ENCODE results near the gene ANKRD63.

The ANKRD63 gene

DNA sequence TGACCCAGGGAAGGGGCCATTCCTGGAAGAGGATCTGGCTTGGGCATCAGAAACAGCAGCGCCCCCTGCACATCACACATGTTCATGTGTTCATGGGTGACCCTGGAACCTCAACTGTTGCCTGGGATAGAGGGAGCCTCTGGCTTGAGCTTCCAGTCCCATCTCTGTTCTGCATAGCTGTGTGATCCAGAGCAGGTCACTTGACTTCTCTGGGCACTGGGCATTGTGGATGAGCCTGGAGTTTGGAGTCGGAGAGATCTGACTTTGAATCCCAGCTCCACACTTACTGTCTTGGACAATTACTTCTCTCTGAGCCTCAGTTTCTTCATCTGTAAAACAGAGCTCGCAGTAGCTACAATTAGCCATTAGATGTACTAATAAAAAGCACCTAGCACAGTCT, 28.4 kb downstream of the ANKRD63 start:
- DNase-seq, result no peak

DNA sequence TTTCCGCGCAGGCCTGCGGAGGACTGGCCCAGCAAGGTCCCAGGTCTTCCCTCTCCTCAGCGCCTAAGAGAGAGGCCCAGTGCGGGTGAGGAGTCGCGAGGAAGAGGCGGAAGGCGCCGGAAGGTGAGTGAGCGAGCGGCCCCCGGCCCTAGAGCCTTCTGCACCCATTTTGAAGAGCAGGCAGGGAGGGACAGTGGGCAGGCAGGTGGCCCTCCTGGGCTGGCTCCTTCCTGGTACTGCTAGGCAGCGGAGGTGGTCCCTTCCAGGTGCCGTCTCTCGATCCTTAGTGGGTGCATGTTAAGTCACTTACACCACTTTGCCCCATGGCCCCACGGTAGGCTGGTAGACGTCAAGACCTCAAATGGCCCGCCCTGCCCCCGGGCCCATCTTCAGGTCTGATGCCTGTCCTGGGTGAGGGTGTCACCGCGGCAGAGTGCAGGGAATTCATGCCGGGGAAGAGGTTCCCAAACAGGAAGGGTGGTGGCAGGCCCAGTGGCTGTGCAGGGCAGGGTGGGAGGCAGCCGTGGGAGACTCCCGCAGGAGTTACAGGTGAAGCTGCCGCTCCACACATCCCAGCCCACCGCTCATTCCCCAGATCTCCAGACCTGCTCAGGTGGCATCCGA, 29.6 kb downstream of the ANKRD63 start:
- no peak for DNase-seq

DNA sequence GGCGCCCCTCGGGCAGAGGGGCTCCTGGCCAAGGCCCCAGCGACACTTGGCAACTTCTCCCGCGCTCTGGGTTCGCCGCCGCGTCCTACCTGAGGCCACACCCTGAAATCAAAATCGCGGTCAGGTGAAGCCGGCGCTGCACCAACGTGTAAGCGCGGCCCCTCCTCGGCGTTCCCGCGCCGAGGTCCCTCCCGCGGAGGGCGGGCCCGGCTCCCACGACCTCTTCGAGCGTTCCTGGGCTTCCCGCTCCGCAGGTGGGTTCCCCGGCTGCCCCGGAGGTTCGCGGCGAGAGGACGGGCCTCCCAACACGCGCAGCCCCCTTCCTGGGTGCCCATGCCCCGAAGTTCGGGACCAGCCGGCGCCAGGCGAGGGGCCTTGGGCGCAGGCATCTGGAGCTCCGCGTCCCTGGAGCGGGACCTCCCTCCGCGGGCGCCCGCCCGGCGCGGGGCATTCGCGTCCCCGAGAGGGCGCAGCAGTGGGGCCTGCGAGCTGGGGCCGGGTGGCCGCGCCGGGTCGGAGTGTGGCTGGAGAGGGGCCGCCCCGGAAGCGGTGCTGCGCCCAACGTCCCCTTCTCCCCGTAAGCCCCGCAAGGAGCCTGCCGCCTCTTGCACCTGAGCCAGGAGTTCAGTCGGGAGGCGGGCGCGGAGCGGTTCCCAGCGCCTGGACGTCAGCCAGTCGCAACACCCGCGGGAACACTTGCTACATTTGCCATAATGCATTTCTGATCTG, 30.3 kb downstream of the ANKRD63 start:
- peak; percentile 55 for DNase-seq

DNA sequence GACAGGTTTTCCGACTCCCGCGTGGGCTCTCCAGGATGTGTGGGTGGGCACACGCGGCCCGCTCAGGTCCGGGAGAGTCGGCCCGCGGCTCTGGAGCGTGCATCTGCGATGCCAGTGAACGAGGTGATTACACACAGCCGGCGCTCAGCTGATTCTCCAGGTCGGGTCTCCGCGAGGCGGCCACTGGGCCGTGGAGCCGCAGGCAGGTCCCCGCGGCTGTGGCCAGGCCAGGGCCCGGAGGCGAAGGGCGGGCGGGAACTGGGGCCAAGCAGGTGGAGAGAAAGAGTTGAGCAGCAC, 30.8 kb downstream of the ANKRD63 start:
- no peak for DNase-seq

DNA sequence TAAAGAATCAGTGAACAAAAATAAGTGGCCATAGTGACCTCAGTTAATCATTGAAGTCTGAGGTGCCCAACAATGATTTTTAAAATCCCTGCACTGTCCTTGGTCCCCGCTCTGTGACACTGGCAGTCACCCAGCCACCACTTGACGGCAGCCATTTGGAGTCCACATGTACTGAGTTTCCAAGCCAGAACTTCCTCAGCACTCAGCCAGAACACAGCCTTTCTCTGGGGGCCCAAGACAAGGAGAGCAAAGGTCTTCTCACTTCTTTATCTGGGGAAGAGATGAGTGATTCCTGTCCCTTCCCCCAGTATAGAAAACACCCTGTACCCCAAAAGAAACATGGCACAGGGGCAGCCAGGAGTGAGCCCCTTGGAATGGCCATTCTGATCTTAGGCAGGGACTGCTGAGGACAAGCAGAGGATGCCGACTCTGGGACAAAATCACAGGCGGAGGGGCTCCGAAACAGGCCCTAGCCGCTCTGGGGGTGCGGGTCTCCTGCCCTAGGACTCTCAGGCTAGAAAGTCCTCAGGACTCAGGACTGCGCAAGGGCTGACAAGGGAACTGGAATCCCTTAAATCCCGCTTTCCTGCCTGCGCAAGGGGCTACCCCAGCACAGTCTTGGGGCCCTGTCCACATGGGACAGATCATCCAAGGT, 31.3 kb downstream of the ANKRD63 start:
- no peak for DNase-seq

DNA sequence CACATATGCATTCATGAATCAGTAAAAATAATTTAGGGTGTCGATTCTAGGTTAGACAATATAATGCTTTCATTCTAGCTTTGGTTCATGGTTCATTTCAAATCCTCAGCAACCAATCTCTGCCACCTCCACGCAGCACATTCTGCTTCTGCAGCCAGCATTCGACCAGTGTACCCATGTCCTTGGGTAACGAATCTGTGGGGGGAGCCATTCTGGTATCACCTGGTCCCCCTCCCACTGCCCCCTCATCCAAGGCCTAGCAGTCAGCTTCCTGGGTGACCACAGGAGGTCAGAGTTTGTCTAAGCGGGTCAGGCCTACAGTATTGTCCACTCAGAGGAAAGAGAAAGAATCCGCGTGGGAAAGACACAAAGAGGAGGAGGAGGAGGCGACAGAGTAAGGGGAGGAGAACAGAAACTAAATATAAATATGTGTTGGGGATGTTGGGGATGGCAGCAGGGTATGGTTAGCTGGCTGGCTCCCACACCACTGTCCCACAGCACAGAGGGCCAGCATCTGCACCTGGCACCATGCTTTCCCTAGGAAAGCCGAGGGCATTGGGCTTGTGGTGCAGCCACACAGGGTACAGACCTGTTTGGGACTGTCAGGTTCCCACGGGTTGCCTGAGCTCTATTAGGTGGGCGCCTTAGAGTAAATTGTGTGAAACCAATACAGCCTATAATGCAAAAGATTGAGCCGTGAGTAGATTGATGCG, 31.9 kb downstream of the ANKRD63 start:
- no peak for DNase-seq

DNA sequence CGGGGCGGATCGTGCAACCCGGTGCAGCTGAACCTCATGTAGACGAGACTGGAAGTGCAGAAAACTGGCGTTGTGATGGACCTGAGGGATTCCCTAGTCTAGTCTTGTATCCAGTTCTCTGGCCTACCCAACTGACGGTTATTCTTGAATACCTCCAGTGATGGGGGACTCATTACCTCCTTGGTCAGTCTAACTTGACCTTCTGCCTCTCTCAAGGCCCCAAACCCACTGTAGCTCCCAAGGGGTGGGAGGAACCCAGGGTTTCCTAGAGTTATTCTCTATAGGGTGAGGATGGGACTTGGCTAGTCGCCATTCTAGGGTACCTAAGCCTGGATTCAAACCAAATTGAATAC, 32.6 kb downstream of the ANKRD63 start:
- DNase-seq, result no peak

DNA sequence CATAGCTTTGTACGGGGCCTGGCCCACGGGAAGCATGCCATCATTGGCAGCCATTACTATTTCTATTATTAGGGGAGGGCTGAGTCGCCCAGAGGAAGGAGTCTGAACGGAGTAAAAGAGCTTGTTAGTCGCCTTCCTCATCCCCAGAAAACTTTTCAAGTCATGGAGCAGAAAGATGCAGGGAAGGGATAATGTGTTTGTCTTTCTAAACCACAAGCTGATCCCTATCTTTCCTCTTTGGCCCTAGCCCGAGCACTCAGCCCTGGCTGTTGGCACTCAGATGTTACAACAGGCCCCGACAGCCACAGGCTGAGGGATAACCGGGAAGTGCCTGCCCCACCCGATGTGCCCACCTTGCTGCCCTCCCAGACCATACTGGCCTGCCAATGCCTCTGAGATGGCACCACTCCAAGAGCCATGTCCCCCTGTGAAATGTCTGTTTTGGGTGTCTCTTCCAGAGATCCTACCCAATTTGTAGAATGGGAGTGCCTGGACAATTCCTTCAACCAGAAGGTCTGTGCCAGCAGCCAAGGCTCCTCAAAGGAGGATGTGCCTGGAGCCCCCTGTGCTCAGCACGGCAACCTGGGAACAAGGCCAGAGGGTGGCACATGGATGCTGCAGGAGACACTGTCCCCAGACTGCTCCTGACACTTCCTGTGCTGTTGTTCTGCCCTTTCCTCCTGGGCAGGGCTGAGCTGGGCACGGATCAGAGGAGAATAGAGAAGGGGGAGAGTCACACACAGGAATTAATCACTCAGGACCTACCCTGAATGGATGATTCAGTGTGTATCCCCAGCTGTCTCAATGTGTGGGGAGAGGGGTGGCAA, 33.2 kb downstream of the ANKRD63 start:
- no peak for DNase-seq

DNA sequence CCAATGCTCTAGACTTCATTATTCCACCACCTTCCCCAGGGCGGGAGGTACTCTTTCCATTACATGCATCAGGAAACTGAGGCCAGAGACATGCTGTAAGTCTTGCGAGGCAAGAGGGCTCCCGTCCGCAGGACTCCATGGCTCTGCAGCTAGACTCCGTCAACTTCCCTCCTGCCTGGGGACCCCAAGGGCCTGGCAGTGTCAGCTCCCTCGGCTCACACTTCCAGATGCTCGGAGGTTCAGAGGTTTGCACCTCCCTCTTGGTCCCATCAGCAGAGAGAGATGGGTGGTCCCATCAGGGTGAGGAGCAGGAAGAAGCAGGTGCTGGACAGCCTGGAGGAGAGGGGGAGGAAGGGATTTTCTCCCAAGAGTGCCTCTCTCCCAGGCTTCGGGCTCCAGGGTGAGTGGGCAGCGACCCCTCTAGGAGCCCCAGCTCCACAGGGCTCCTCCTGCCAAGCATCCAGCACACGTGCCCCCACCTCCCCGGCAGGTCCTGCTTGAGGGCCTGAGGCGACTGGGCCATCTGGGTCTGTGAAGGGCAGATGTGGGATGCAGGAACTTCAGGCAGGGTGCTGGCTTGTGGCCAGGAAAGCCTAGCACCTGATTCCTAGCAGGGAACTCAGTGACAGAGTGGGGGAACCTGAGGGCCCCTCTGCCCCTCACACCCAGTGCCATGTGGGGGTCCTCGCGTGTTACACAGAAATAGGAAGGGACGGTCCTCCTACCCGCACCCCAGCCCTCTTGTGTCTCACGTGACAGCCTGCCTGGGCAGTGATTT, 34.7 kb downstream of the ANKRD63 start:
- no peak for DNase-seq

DNA sequence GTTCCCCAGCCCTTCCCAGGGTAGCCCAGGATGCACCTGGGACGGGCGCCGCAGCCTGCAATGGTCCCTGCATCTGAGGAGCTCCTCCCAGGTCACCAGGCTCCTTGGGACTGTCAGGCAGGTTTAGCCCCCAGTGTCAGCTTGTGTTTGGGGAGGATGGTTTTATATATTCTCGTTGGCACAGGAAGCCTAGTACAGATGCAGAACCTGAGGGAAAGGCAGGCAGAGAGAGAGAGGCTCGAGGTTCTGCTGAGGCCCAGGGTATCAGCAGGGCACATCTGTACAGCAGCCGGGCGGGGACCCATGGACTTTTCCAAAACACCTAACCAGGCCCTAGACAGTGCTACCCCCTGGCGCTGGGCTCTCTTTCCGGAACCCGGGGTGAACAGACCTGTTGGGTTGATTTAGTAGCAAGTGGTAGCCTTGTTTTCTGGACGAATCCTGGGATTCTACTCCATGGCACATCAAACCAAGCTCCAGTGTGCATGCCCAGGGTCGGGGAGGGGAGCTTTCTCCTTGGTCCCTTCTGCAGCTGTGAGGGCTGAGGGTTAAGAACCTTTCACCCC, 35.4 kb downstream of the ANKRD63 start:
- no peak for DNase-seq

DNA sequence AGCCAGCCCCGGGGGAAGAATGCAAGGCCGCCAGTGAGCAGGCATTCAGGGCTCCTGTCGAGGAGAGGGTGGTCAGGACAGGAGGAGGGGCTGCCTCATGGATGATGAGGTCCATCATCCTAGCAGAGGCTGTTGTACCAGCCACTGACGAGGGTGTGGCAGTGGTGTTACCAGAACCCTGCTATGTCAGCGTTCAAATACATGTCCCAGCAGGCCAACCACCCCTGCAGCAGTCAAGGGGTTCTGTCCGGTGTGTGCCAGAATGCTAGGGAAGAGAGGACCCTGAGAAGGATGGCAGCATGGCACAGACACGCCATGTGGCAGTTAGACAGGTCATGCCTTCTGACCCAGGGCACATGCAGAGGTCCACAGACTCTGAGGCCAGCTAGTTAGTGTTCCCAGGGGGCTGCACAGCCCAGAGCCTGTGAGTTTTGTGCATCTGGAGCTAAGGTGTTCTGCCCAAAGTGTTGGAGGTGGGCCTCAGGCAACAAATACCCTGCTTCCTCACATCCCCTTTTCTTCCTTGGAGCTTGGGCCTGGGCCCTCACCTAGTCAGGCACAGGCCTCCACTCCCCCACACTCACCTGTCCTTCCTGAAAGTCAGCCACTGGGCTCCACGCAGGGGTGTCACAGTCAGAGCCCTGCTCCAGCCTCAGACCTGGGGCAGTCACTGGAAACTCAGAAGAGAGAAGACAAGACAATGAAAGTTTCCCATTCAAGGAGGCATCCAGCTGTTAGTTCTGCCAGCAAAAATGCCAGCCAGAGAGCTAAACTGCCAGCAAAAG, 36.2 kb downstream of the ANKRD63 start:
- no peak for DNase-seq

DNA sequence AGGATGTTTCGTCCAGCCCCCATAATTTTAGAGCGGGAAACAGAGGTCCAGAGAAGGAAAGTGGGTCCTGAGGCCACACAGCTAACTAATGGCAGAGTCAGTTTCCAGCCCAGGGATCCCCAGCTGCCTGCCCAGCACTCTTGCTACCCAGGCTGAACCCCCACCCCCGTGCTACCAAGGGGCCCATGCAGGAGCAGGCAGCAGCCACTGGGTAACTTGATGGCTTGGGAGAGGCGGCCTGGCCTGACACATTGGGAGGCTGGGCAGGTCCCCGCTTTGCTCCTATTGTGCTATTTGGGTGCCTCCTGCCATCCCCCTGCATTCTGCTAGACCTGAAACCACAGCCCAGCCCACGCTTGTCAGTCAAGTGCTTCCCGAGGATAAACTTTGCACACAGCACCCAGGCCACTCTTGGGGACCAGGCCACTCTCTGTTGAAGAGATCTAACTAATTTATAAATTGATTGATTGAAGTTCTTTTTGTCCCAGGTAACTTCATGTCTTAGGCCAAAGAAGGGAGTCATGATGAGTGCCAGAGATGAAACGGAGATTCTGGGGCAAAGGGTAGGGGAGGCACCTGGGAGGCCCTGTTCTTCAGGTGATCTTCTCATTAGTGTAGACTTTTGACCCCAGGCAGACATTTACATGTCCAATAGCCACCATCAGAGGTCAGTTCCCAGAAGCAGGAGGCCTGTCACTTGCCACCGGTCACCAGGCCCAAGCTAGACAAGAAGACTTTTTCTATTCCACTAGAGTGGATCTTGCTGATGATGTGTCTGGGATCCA, 37.0 kb downstream of the ANKRD63 start:
- DNase-seq, result no peak

DNA sequence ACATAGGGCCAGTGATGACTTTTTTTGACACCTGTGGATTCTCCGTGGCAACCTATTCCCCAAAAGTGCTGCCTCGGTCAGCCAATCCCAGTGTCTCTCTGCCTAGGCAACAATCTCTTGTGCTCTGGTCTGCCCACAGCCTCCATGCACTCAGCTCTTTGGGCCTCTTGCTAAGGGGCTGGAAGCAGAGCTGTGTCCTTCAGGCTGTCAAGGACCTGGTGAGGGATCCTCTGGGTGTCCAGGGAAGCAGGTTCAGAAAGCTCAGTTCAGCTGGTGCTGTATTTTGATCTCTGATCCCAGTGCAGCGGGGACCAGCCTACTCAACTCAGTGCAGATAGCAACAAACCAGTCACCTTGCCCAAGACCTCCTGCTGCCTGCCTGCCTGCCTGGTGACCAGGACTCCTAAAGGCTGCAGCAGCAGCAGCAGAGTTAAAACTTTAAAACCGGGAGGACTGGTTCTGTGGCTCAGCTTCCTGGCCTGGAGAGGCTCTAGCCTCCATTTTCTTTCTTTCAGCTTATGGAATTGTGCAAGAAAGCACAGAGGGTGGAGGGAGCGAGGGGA, 37.8 kb downstream of the ANKRD63 start:
- peak; percentile 85 for DNase-seq

DNA sequence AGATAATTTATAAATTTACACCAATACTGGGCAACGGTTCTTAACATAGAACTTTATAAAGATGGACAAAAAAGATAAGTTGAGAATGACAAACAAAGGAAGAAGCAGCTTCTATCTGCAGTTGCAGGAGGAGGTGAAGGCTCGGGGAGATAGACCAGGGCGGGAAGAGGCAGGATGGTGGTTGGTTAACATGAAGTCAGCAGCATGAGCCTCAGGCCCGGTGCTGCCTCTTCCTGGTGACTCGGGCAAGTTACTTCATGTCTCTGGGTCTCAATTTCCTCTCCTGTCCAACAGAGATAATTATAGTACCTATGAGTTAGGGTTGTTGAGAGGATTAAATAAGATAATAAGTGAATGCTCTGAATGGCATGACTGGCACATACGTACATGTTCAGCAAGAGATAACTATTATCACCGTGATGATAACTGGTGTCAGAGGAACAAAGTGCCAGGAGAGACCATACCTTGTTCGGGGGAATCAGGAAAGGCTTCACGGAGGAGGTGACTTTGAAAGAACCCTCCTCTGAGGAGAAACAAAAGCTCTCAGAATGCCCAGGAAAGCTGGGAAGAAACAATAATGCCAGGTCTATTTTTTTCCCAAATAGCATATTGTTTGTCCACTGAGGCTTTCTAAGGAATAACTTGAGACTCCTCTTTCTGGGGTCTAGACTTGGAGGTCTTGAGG, 39.6 kb downstream of the ANKRD63 start:
- DNase-seq, result no peak

DNA sequence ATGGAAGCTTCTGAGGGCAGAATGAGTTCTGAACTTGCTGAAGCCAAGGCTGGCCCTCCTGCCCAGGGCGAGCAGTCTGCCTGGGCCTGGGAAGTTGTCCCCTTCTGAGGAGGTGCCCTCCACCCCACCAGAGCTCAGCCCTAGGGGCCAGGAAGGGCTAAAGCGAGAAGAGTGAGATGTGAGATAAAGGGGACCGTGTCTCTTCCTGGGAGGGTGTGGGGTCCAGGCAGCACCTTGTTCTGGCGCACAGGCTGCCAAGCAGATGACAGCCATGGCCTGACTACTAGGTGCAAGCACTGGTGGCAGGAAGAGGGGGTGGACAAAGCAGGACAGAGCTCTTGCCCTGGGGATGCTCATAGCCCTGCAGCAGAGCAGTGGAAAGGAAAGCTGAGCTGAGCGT, 40.3 kb downstream of the ANKRD63 start:
- DNase-seq, result no peak

DNA sequence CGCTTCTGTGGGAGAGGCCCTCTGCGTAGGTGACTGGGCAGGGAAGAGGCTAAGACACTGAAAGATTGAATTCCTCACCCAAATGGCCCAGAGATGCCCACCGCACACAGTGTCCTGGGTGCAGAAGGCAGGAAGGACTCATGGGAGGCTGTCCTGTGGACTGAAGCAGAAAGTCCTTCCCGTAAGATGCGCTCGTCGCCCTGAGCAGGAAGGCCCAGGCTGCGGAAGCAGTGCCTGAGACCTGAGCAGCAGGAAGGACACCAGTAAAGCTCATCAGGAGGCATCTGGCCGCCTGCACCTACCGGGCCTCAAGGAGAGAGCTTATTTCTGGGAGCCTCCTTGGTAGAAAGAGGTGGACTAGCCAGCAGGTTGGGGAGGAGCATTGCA, 40.7 kb downstream of the ANKRD63 start:
- no peak for DNase-seq

DNA sequence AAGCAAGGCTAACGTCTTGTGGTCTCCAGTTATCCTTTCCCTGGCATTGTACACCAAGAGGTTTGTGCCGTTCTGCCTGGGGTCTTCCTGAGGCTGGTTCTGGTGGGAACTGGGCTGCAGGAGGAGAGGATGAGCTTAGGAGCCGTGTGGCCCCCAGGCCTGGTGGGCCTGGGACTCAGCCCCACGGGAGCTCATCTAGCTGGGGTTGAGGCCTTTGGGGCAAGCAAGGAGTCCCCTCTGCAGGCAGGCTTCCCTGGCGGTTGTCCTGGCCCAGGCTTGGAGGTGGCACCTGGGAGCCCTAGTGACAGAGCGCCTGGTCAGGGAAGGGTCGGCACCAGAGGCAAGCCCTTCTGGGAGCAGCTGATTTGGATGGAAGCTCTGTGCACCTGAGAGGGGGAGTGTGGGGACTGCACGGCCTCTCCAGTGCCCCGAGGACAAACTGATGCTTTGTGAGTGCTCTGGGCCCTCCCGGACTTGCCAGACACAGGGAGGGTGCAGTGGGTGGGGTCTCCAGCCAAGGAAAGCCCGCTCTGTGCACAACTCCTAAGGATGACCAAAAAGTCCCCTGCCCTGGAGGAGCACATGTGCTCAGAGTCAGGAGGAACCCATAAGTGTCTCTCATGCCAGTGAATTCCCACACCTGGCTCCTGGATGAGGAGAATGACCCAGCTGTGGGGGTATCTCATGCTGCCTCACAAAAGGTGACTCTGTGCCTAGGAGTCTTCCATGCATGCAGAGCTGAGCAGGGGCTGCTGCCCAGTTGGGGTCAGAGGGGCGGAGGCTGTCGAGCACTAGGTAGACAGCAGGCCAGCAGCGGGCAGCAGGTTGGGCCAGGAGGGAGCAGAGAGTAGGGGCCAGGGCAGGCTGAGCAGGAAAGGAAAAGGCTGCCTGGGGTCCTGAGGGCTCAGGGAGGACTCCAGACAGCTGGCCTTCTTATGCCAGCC, 41.3 kb downstream of the ANKRD63 start:
- no peak for DNase-seq

DNA sequence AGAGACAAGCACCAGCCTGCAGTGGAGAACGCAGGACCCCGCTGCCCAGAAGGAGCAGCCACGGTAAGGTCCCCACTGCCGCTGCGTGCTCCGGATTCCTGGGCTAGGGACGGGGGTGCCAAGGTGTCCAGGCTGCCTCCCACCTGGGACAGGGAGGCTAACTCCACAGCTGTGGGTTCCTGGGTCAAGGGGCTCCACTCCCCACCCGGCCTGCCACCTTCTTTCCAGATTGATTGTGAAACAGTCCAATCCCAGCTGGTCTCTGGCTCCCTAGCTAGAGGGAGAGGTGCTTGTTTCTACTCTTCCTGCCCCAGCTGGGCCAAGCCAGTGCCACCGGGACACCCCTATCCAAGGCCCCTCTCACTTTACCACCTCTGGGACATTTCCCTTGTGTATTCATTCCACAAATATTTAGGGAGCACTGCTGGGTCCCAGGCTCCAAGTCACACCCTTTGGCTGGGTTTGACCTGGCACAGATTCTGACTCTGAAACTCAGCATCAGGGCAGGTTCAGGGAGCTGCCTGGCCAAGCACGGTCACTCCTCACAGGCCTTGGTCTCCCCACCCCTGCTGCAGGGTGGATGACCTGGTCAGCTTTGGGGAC, 42.1 kb downstream of the ANKRD63 start:
- no peak for DNase-seq
